GM12874 (cell line): Measurements from ENCODE around the gene SLC29A4.

Experiments used
- CTCF ChIP-seq: IDR thresholded peaks from 2 replicates; pipeline ENCODE4 v1.5.1; 2011; ENCODE audit warnings: low read depth, mild to moderate bottlenecking, control low read depth, low read length, moderate library complexity; ENCODE audit not compliant: insufficient read depth

Gene SLC29A4

GRCh38 chr7:5339955-5340354 lies 57.2 kb downstream of the SLC29A4 start:
- TF ChIP-seq CTCF: no peak

- TF ChIP-seq CTCF: no peak
Observed at GRCh38 chr7:5342631-5343030, 59.9 kb downstream of the SLC29A4 start.

GRCh38 chr7:5343884-5344283 lies 61.1 kb downstream of the SLC29A4 start:
- TF ChIP-seq CTCF: no peak

GRCh38 chr7:5344342-5344741 lies 61.6 kb downstream of the SLC29A4 start:
- TF ChIP-seq CTCF: no peak

GRCh38 chr7:5345171-5345570 lies 62.4 kb downstream of the SLC29A4 start:
- TF ChIP-seq CTCF: no peak

GRCh38 chr7:5345671-5346070 lies 62.9 kb downstream of the SLC29A4 start:
- TF ChIP-seq CTCF: no peak

GRCh38 chr7:5348134-5349004 lies 65.6 kb downstream of the SLC29A4 start:
- no peak for TF ChIP-seq CTCF
